Measurements from ENCODE around the gene FBN1. TPM values are rescaled to one million over a fixed set of nuclear protein-coding genes. Genes with fewer than 3 reads are reported as not detected.
A peak's percentile ranks its signal among the peaks of the same experiment; 100 is the strongest.

The FBN1 gene
- total and polyA plus RNA-seq, 8 donors, result 4.7 to 384 (median 42.6) TPM

- peaks cover 0 to 3% (median 0%) of the 10 kb centered on the region in 4 donors for H3K4me1 ChIP-seq
- WGBS, 5 donors, result 87 to 98% (median 92%) methylated on average over 3 to 4 of the region's 4 CpGs
- no peaks in the 10 kb centered on the region for H3K9me3 ChIP-seq
- intact Hi-C loops (cut with DNase I; ENCODE audit: low total_unique reads), result no loop called here
- no peaks in the 10 kb centered on the region for H3K36me3 ChIP-seq
- H3K4me3 ChIP-seq, result no peak overlapping the region
- DNase-seq, result no peak
- no peak overlapping the region for H3K27ac ChIP-seq
- H3K27me3 ChIP-seq, result no peaks in the 10 kb centered on the region
- TF ChIP-seq, protein P1, sequence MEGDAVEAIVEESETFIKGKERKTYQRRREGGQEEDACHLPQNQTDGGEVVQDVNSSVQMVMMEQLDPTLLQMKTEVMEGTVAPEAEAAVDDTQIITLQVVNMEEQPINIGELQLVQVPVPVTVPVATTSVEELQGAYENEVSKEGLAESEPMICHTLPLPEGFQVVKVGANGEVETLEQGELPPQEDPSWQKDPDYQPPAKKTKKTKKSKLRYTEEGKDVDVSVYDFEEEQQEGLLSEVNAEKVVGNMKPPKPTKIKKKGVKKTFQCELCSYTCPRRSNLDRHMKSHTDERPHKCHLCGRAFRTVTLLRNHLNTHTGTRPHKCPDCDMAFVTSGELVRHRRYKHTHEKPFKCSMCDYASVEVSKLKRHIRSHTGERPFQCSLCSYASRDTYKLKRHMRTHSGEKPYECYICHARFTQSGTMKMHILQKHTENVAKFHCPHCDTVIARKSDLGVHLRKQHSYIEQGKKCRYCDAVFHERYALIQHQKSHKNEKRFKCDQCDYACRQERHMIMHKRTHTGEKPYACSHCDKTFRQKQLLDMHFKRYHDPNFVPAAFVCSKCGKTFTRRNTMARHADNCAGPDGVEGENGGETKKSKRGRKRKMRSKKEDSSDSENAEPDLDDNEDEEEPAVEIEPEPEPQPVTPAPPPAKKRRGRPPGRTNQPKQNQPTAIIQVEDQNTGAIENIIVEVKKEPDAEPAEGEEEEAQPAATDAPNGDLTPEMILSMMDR (IDR thresholded peaks at IDR 0.05), result no peak
- TF ChIP-seq EP300 (IDR thresholded peaks at IDR 0.05) (no peak), POLR2AphosphoS5 (IDR thresholded peaks at IDR 0.05) (no peak), POLR2A (IDR thresholded peaks at IDR 0.05) (no peak)
Observed at GRCh38 chr15:48683991-48684765, 38.7 kb upstream of the FBN1 start.

- intact Hi-C loops (cut with DNase I; ENCODE audit: low total_unique reads), result no loop called here
- Histone ChIP-seq H3K9me3 (no peaks in the 10 kb centered on the region), H3K4me3 (no peak overlapping the region), H3K27ac (no peak overlapping the region), H3K4me1 (peaks cover 0 to 3% (median 0%) of the 10 kb centered on the region in 4 donors), H3K36me3 (no peaks in the 10 kb centered on the region), H3K27me3 (no peaks in the 10 kb centered on the region)
- TF ChIP-seq EP300 (IDR thresholded peaks at IDR 0.05) (no peak), POLR2A (IDR thresholded peaks at IDR 0.05) (no peak), POLR2AphosphoS5 (IDR thresholded peaks at IDR 0.05) (peak in 1 of 3 donors; percentile 34)
- TF ChIP-seq, protein P1 (IDR thresholded peaks at IDR 0.05), result no peak
- WGBS, 5 donors, result 72 to 88% (median 78%) methylated on average over 2 of the region's 2 CpGs; no CpG with 5 or more reads in 1 of the 5 donors
- DNase-seq, result peak in 1 of 2 donors; percentile 69
Observed at GRCh38 chr15:48682942-48683651, 37.6 kb upstream of the FBN1 start.

- H3K27ac ChIP-seq, result no peak overlapping the region
- no peak for DNase-seq
- no peak overlapping the region for H3K4me3 ChIP-seq
- no peaks in the 10 kb centered on the region for H3K9me3 ChIP-seq
- intact Hi-C loops (cut with DNase I; ENCODE audit: low total_unique reads), result no loop called here
- H3K36me3 ChIP-seq, result no peaks in the 10 kb centered on the region
- no peak for TF ChIP-seq POLR2AphosphoS5 (IDR thresholded peaks at IDR 0.05)
- TF ChIP-seq EP300 (IDR thresholded peaks at IDR 0.05), result no peak
- no peak for TF ChIP-seq POLR2A (IDR thresholded peaks at IDR 0.05)
- TF ChIP-seq, protein P1 (IDR thresholded peaks at IDR 0.05), result no peak
- no peaks in the 10 kb centered on the region for H3K27me3 ChIP-seq
- peaks cover 0 to 3% (median 0%) of the 10 kb centered on the region in 4 donors for H3K4me1 ChIP-seq
- WGBS, 5 donors, result 28 to 56% (median 53%) methylated on average over 3 of the region's 3 CpGs
Observed at GRCh38 chr15:48681353-48681752, 35.8 kb upstream of the FBN1 start.

DNA sequence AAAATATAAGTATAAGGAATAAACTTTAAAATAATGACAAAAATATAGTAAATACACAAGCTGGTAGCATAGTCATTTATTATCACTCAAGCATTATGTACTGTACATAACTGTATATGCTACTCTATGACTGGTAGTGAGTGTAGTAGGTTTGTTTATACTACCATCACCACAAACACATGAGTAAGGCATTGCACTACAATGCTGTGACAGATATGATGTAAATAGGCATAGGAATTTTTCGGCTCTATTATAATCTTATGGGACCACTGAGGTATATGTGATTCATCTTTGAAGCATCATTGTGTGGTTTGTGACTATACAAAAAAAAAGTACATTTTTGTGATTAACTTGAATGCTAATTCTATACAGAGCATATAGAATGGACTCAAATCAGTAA, 35.3 kb upstream of the FBN1 start:
- TF ChIP-seq POLR2AphosphoS5 (IDR thresholded peaks at IDR 0.05) (no peak), POLR2A (IDR thresholded peaks at IDR 0.05) (no peak), EP300 (IDR thresholded peaks at IDR 0.05) (no peak)
- TF ChIP-seq, protein P1 (IDR thresholded peaks at IDR 0.05), result no peak
- no peaks in the 10 kb centered on the region for H3K36me3 ChIP-seq
- DNase-seq, result no peak
- H3K4me1 ChIP-seq, result peaks cover 0 to 3% (median 0%) of the 10 kb centered on the region in 4 donors
- no peak overlapping the region for H3K4me3 ChIP-seq
- H3K27ac ChIP-seq, result no peak overlapping the region
- 69 to 88% (median 81%) methylated on average over 1 of the region's 1 CpG for WGBS, 5 donors
- no peaks in the 10 kb centered on the region for H3K27me3 ChIP-seq
- intact Hi-C loops (cut with DNase I; ENCODE audit: low total_unique reads), result no loop called here
- H3K9me3 ChIP-seq, result no peaks in the 10 kb centered on the region
